OCI-M1 (cell line): Measurements from ENCODE around the gene MMD.
"Not testable (repeated sequence)": the region's sequence is repeated elsewhere in the genome, so short reads cannot be mapped to it uniquely, and the experiment has no call there.

Experiments used
- DNase-seq: peaks from one replicate; lab custom pipeline; 2025; lab: John Stamatoyannopoulos, UW

MMD gene

GRCh38 chr17:55420067-55420775, 1.4 kb downstream of the MMD start:
- peak; percentile 87 for DNase-seq

- DNase-seq: no peak
Measured at GRCh38 chr17:55418369-55419268, 3.0 kb downstream of the MMD start.

- DNase-seq: no peak
Measured at GRCh38 chr17:55417411-55418268, 4.0 kb downstream of the MMD start.

- DNase-seq: peak; percentile 58
Measured at GRCh38 chr17:55416470-55417052, 5.1 kb downstream of the MMD start.

GRCh38 chr17:55416000-55416399, 5.6 kb downstream of the MMD start:
- peak; percentile 22 for DNase-seq

- DNase-seq: no peak
Measured at GRCh38 chr17:55414983-55415382, 6.7 kb downstream of the MMD start.

GRCh38 chr17:55413825-55414489, 7.7 kb downstream of the MMD start:
- no peak for DNase-seq

GRCh38 chr17:55411463-55411855, 10.2 kb downstream of the MMD start:
- no peak for DNase-seq

- DNase-seq: no peak
Measured at GRCh38 chr17:55410722-55411462, 10.7 kb downstream of the MMD start.

GRCh38 chr17:55409030-55409800, 12.4 kb downstream of the MMD start:
- no peak for DNase-seq

- DNase-seq: no peak
Measured at GRCh38 chr17:55407641-55408566, 13.7 kb downstream of the MMD start.

GRCh38 chr17:55405600-55405999, 16.0 kb downstream of the MMD start:
- DNase-seq: no peak

- not testable (repeated sequence) for DNase-seq
Measured at GRCh38 chr17:55404197-55404596, 17.4 kb downstream of the MMD start.

- DNase-seq: no peak
Measured at GRCh38 chr17:55402374-55402773, 19.3 kb downstream of the MMD start.

- no peak for DNase-seq
Measured at GRCh38 chr17:55398689-55399088, 22.9 kb downstream of the MMD start.

- no peak for DNase-seq
Measured at GRCh38 chr17:55395803-55396505, 25.7 kb downstream of the MMD start.

GRCh38 chr17:55394357-55395021, 27.1 kb downstream of the MMD start:
- no peak for DNase-seq
